ENCODE measurements around the gene FOXO1.

Gene FOXO1

GRCh38 chr13:40600149-40600751 is 66.2 kb downstream of the FOXO1 start:
- no peaks in the 10 kb centered on the region for H3K79me2 ChIP-seq (ENCODE audit: insufficient read depth, low read length)
- no peak overlapping the region for H3K9ac ChIP-seq (ENCODE audit: low read depth, low read length)
- H3K4me2 ChIP-seq (ENCODE audit: insufficient read depth, low read length) = no peak overlapping the region
- DNase-seq (no peak), ATAC-seq (ENCODE audit: insufficient read depth, low read depth) (no peak)
- TF ChIP-seq EZH2 (IDR thresholded peaks at IDR 0.05; ENCODE audit: borderline replicate concordance, low read depth, low read length, severe bottlenecking) (no peak), CTCF (IDR thresholded peaks at IDR 0.05; ENCODE audit: borderline replicate concordance, extremely low read depth, low read length, poor library complexity, severe bottlenecking) (no peak)
- peaks cover 4% of the 10 kb centered on the region for H3K27me3 ChIP-seq (ENCODE audit: insufficient read depth, low read length, poor library complexity)
- H3K4me3 ChIP-seq (ENCODE audit: low read depth in 1 of 2, low read length in 2 of 2) = no peak overlapping the region
- H2AFZ ChIP-seq (ENCODE audit: low read depth, low read length) = no peak overlapping the region
- H3K9me3 ChIP-seq (ENCODE audit: insufficient read depth, low read length, severe bottlenecking) = no peaks in the 10 kb centered on the region
- H3K4me1 ChIP-seq (ENCODE audit: insufficient read depth, low read length) = no peaks in the 10 kb centered on the region
- H4K20me1 ChIP-seq (ENCODE audit: insufficient read depth, low read length) = no peaks in the 10 kb centered on the region
- H3K36me3 ChIP-seq (ENCODE audit: insufficient read depth, low read length) = no peaks in the 10 kb centered on the region
- H3K27ac ChIP-seq (ENCODE audit: low read length) = no peak overlapping the region

GRCh38 chr13:40599747-40600146 is 66.7 kb downstream of the FOXO1 start:
- H3K79me2 ChIP-seq (ENCODE audit: insufficient read depth, low read length) = no peaks in the 10 kb centered on the region
- TF ChIP-seq CTCF (IDR thresholded peaks at IDR 0.05; ENCODE audit: borderline replicate concordance, extremely low read depth, low read length, poor library complexity, severe bottlenecking) (no peak), EZH2 (IDR thresholded peaks at IDR 0.05; ENCODE audit: borderline replicate concordance, low read depth, low read length, severe bottlenecking) (no peak)

GRCh38 chr13:40599124-40599523 is 67.3 kb downstream of the FOXO1 start:
- Histone ChIP-seq H3K9ac (ENCODE audit: low read depth, low read length) (no peak overlapping the region), H3K36me3 (ENCODE audit: insufficient read depth, low read length) (no peaks in the 10 kb centered on the region), H3K4me1 (ENCODE audit: insufficient read depth, low read length) (no peaks in the 10 kb centered on the region), H3K4me2 (ENCODE audit: insufficient read depth, low read length) (no peak overlapping the region), H3K27ac (ENCODE audit: low read length) (no peak overlapping the region), H4K20me1 (ENCODE audit: insufficient read depth, low read length) (no peaks in the 10 kb centered on the region), H3K27me3 (ENCODE audit: insufficient read depth, low read length, poor library complexity) (peaks cover 4% of the 10 kb centered on the region), H2AFZ (ENCODE audit: low read depth, low read length) (no peak overlapping the region), H3K9me3 (ENCODE audit: insufficient read depth, low read length, severe bottlenecking) (no peaks in the 10 kb centered on the region), H3K4me3 (ENCODE audit: low read depth in 1 of 2, low read length in 2 of 2) (no peak overlapping the region), H3K79me2 (ENCODE audit: insufficient read depth, low read length) (no peaks in the 10 kb centered on the region)
- DNase-seq = no peak
- TF ChIP-seq EZH2 (IDR thresholded peaks at IDR 0.05; ENCODE audit: borderline replicate concordance, low read depth, low read length, severe bottlenecking) (no peak), CTCF (IDR thresholded peaks at IDR 0.05; ENCODE audit: borderline replicate concordance, extremely low read depth, low read length, poor library complexity, severe bottlenecking) (no peak)
- ATAC-seq (ENCODE audit: insufficient read depth, low read depth) = no peak

More at GRCh38 chr13:40599747-40600146, 66.7 kb downstream of the FOXO1 start:
- DNase-seq (no peak), ATAC-seq (ENCODE audit: insufficient read depth, low read depth) (no peak)
- Histone ChIP-seq H3K9me3 (ENCODE audit: insufficient read depth, low read length, severe bottlenecking) (no peaks in the 10 kb centered on the region), H3K4me2 (ENCODE audit: insufficient read depth, low read length) (no peak overlapping the region), H3K27me3 (ENCODE audit: insufficient read depth, low read length, poor library complexity) (peaks cover 4% of the 10 kb centered on the region), H2AFZ (ENCODE audit: low read depth, low read length) (no peak overlapping the region), H3K9ac (ENCODE audit: low read depth, low read length) (no peak overlapping the region), H3K36me3 (ENCODE audit: insufficient read depth, low read length) (no peaks in the 10 kb centered on the region), H3K4me1 (ENCODE audit: insufficient read depth, low read length) (no peaks in the 10 kb centered on the region), H3K4me3 (ENCODE audit: low read depth in 1 of 2, low read length in 2 of 2) (no peak overlapping the region), H4K20me1 (ENCODE audit: insufficient read depth, low read length) (no peaks in the 10 kb centered on the region), H3K27ac (ENCODE audit: low read length) (no peak overlapping the region)

All from DND-41 (cell line).